ENCODE results near the gene SIRPG.
"Not testable (repeated sequence)": the region's sequence is repeated elsewhere in the genome, so short reads cannot be mapped to it uniquely, and the experiment has no call there.

- not testable (repeated sequence) for TF ChIP-seq POLR2A (IDR thresholded peaks at IDR 0.05); CTCF (IDR thresholded peaks at IDR 0.05 in 4 of 5, conservative IDR thresholded peaks at IDR 0.05 in 1 of 5)
Measured at GRCh38 chr20:1638643-1639042, 18.9 kb downstream of the SIRPG start.

Data from gastrocnemius medialis (tissue), 4 donors.